HepG2 (cell line): ENCODE results near the gene TEX19. TPM values are rescaled to one million over a fixed set of nuclear protein-coding genes. Genes with fewer than 3 reads are reported as not detected.

ENCODE experiments used
- CC2D1A ChIP-seq: sonication (generic); formaldehyde crosslinking; IDR thresholded peaks from 2 replicates; pipeline ENCODE4 v1.8.1; 2023; ENCODE audit warnings: mild to moderate bottlenecking, missing genetic modification reagents
- HNRNPK ChIP-seq: fragments of 200-400 bp; formaldehyde crosslinking; IDR thresholded peaks from 2 replicates; pipeline ENCODE4 v1.6.1; 2018; ENCODE audit warnings: low read length, low read depth, moderate library complexity, mild to moderate bottlenecking; ENCODE audit not compliant: poor library complexity, severe bottlenecking
- NFKB2 ChIP-seq: sonication (generic); formaldehyde crosslinking; IDR thresholded peaks from 2 replicates; pipeline ENCODE4 v1.4.0; 2020; ENCODE audit warnings: missing genetic modification reagents, borderline replicate concordance
- RFX1 ChIP-seq: fragments of 450-650 bp; IDR thresholded peaks from 2 replicates; pipeline ENCODE4 v1.6.1; 2017
- SRF ChIP-seq: IDR thresholded peaks from 2 replicates; pipeline ENCODE4 v1.6.1; 2011; ENCODE audit warnings: mild to moderate bottlenecking, low read depth, low read length, moderate library complexity
- ZMAT3 ChIP-seq: sonication (generic); formaldehyde crosslinking; conservative IDR thresholded peaks from 2 replicates; pipeline ENCODE4 v1.7.0; 2021; ENCODE audit warnings: missing genetic modification reagents
- ZNF101 ChIP-seq: sonication (generic); formaldehyde crosslinking; IDR thresholded peaks from 2 replicates; pipeline ENCODE4 v1.4.0; 2020; ENCODE audit warnings: mild to moderate bottlenecking, low read depth, missing genetic modification reagents, borderline replicate concordance
- ZNF570 ChIP-seq: sonication (generic); formaldehyde crosslinking; IDR thresholded peaks from 2 replicates; pipeline ENCODE4 v1.4.0; 2020; ENCODE audit warnings: mild to moderate bottlenecking, missing genetic modification reagents, borderline replicate concordance
- ZNF605 ChIP-seq: sonication (generic); formaldehyde crosslinking; IDR thresholded peaks from 2 replicates; pipeline ENCODE4 v1.8.0; 2022; ENCODE audit warnings: mild to moderate bottlenecking, missing genetic modification reagents
- ZNF761 ChIP-seq: sonication (generic); formaldehyde crosslinking; conservative IDR thresholded peaks from 2 replicates; pipeline ENCODE4 v1.4.0; 2020; ENCODE audit warnings: mild to moderate bottlenecking, missing genetic modification reagents
- ZNF839 ChIP-seq: sonication (generic); formaldehyde crosslinking; IDR thresholded peaks from 2 replicates; pipeline ENCODE4 v1.4.0; 2020; ENCODE audit warnings: missing genetic modification reagents, mild to moderate bottlenecking, borderline replicate concordance
- polyA plus RNA-seq, 8 experiments: library from polyadenylated mRNA; depleted of rRNA in 3 of 8; stranded (reverse) in 7 of 8; unstranded in 1 of 8; fragments of >200 nt; fragmentation: Illumina TruSeq in 4 of 8; extraction: Trizol in 4 of 8; gene quantifications; 2 replicates each; pipeline versions ENCODE4 v1.2.1 to v1.2.3, GENCODE V29; 2011 to 2016; ENCODE audit warnings: low read depth in 4 of 8, missing spikeins in 1 of 8, mixed read lengths in 1 of 8; ENCODE audit not compliant: insufficient read depth in 1 of 8
- total RNA-seq, 5 experiments: library from RNA; depleted of rRNA; stranded (reverse); fragments of >200 nt; fragmentation: Illumina TruSeq; extraction: Trizol; gene quantifications; 2 replicates each; pipeline ENCODE4 v1.2.3, GENCODE V29; 2016; ENCODE audit warnings: low read depth in 1 of 5
- TF ChIP-seq, protein P1 (sequence below): sonication (generic); formaldehyde crosslinking; IDR thresholded peaks from 2 replicates; pipeline ENCODE4 v1.5.0; 2020; ENCODE audit warnings: mild to moderate bottlenecking, missing genetic modification reagents
- TF ChIP-seq, protein P2 (sequence below): sonication (generic); formaldehyde crosslinking; IDR thresholded peaks from 2 replicates; pipeline ENCODE4 v1.4.0; 2020; ENCODE audit warnings: missing genetic modification reagents, mild to moderate bottlenecking, borderline replicate concordance
- TF ChIP-seq, protein P3 (sequence below), 2 experiments: fragments of 450-650 bp in 1 of 2; sonication (generic) in 1 of 2; formaldehyde crosslinking; IDR thresholded peaks; 2 replicates each; pipeline versions ENCODE4 v1.5.0 to v1.8.0; 2020 to 2022; ENCODE audit warnings: mild to moderate bottlenecking in 1 of 2, missing genetic modification reagents in 1 of 2
- TF ChIP-seq, protein P4 (sequence below): sonication (generic); formaldehyde crosslinking; IDR thresholded peaks from 2 replicates; pipeline ENCODE4 v1.8.0; 2022; ENCODE audit warnings: mild to moderate bottlenecking, missing genetic modification reagents; ENCODE audit not compliant: insufficient replicate concordance
- TF ChIP-seq, protein P5 (sequence below): sonication (generic); formaldehyde crosslinking; IDR thresholded peaks from 2 replicates; pipeline ENCODE4 v1.4.0; 2020; ENCODE audit warnings: mild to moderate bottlenecking, missing genetic modification reagents, borderline replicate concordance

TEX19 gene
- total and polyA plus RNA-seq, 2 of the 13 experiments (the other 11 are each of a cell fraction or from before 2014, with no cell fraction given): 1.3 to 6.0 TPM

DNA sequence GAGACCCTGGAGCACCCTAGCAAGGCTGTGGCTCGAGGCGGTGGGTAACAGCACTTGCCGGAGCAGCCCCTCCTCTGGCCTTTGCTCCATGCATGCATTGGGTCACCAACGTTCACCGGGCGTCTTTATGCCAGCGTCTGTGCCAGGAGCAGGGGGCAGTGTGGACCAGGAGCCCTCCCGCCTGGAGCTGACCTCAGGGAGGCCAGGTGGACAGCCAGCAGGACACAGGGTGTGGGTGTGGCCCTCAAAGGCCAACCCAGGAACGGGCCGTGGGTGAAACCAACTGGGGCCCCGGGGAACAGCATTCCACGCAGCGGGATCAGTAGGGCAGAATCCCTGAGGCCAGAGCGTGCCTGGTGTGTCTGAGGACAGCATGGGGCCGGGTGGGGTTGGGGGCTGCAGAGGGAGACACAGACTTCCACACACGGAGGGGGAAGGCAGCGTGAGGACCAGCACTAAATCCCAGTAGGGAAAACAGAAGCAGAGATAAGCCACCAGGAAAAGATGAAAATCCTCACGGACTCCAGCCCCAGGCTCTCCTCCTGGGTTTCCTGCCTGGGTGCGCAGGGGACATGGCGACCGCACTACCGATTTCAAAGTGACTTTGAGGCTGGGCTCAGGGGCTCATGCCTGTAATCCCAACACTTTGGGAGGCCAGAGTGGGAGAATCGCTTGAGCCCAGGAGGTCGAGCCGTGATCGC lies 38.8 kb upstream of the TEX19 start (continued):
- TF ChIP-seq, protein P1, sequence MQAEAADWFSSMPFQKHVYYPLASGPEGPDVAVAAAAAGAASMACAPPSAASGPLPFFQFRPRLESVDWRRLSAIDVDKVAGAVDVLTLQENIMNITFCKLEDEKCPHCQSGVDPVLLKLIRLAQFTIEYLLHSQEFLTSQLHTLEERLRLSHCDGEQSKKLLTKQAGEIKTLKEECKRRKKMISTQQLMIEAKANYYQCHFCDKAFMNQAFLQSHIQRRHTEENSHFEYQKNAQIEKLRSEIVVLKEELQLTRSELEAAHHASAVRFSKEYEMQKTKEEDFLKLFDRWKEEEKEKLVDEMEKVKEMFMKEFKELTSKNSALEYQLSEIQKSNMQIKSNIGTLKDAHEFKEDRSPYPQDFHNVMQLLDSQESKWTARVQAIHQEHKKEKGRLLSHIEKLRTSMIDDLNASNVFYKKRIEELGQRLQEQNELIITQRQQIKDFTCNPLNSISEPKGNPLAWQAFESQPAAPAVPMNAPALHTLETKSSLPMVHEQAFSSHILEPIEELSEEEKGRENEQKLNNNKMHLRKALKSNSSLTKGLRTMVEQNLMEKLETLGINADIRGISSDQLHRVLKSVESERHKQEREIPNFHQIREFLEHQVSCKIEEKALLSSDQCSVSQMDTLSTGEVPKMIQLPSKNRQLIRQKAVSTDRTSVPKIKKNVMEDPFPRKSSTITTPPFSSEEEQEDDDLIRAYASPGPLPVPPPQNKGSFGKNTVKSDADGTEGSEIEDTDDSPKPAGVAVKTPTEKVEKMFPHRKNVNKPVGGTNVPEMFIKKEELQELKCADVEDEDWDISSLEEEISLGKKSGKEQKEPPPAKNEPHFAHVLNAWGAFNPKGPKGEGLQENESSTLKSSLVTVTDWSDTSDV: peak; percentile 65; the same call in 1 of the 2 replicates
- TF ChIP-seq ZNF839 (CRISPR knock-in tag): no peak
- no peak for TF ChIP-seq CC2D1A (CRISPR knock-in tag)
- no peak for TF ChIP-seq ZNF761
- TF ChIP-seq ZNF101 (CRISPR knock-in tag): no peak
- TF ChIP-seq, protein P2, sequence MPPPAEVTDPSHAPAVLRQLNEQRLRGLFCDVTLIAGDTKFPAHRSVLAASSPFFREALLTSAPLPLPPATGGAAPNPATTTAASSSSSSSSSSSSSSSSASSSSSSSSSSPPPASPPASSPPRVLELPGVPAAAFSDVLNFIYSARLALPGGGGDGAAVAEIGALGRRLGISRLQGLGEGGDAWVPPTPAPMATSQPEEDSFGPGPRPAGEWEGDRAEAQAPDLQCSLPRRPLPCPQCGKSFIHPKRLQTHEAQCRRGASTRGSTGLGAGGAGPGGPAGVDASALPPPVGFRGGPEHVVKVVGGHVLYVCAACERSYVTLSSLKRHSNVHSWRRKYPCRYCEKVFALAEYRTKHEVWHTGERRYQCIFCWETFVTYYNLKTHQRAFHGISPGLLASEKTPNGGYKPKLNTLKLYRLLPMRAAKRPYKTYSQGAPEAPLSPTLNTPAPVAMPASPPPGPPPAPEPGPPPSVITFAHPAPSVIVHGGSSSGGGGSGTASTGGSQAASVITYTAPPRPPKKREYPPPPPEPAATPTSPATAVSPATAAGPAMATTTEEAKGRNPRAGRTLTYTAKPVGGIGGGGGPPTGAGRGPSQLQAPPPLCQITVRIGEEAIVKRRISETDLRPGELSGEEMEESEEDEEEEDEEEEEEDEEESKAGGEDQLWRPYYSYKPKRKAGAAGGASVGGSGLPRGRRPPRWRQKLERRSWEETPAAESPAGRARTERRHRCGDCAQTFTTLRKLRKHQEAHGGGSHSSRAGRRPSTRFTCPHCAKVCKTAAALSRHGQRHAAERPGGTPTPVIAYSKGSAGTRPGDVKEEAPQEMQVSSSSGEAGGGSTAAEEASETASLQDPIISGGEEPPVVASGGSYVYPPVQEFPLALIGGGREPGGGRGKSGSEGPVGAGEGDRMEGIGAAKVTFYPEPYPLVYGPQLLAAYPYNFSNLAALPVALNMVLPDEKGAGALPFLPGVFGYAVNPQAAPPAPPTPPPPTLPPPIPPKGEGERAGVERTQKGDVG (CRISPR knock-in tag): no peak
- TF ChIP-seq ZNF605 (CRISPR knock-in tag): no peak
- TF ChIP-seq HNRNPK: no peak
- no peak; the same call in 1 of the 2 replicates for TF ChIP-seq ZMAT3 (CRISPR knock-in tag)
- TF ChIP-seq, protein P3, sequence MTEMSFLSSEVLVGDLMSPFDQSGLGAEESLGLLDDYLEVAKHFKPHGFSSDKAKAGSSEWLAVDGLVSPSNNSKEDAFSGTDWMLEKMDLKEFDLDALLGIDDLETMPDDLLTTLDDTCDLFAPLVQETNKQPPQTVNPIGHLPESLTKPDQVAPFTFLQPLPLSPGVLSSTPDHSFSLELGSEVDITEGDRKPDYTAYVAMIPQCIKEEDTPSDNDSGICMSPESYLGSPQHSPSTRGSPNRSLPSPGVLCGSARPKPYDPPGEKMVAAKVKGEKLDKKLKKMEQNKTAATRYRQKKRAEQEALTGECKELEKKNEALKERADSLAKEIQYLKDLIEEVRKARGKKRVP (CRISPR knock-in tag; IDR thresholded peaks at IDR 0.05): no peak
- TF ChIP-seq NFKB2 (CRISPR knock-in tag): peak; percentile 58; the same call in 1 of the 2 replicates
- no peak for TF ChIP-seq SRF
- no peak for TF ChIP-seq ZNF570 (CRISPR knock-in tag)
- no peak for TF ChIP-seq RFX1
- TF ChIP-seq, protein P4, sequence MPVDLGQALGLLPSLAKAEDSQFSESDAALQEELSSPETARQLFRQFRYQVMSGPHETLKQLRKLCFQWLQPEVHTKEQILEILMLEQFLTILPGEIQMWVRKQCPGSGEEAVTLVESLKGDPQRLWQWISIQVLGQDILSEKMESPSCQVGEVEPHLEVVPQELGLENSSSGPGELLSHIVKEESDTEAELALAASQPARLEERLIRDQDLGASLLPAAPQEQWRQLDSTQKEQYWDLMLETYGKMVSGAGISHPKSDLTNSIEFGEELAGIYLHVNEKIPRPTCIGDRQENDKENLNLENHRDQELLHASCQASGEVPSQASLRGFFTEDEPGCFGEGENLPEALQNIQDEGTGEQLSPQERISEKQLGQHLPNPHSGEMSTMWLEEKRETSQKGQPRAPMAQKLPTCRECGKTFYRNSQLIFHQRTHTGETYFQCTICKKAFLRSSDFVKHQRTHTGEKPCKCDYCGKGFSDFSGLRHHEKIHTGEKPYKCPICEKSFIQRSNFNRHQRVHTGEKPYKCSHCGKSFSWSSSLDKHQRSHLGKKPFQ (CRISPR knock-in tag): no peak
- TF ChIP-seq, protein P5, sequence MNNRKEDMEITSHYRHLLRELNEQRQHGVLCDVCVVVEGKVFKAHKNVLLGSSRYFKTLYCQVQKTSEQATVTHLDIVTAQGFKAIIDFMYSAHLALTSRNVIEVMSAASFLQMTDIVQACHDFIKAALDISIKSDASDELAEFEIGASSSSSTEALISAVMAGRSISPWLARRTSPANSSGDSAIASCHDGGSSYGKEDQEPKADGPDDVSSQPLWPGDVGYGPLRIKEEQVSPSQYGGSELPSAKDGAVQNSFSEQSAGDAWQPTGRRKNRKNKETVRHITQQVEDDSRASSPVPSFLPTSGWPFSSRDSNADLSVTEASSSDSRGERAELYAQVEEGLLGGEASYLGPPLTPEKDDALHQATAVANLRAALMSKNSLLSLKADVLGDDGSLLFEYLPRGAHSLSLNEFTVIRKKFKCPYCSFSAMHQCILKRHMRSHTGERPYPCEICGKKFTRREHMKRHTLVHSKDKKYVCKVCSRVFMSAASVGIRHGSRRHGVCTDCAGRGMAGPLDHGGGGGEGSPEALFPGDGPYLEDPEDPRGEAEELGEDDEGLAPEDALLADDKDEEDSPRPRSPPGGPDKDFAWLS (CRISPR knock-in tag): no peak
- TF ChIP-seq, all 625 proteins: peak for 144
